HEK293T (cell line): ENCODE measurements around the gene TRERF1.

Experiments
- CTCF ChIA-PET: fragments of 350-600 bp; formaldehyde crosslinking; extraction: SDS; loops from one replicate; lab custom pipeline; 2021; ENCODE audit warnings: antibody characterized with exemption, inconsistent platforms; lab: Yijun Ruan, JAX
- POLR2A ChIA-PET: fragments of 350-600 bp; formaldehyde crosslinking; extraction: SDS; loops from one replicate; lab custom pipeline; 2020; ENCODE audit warnings: antibody characterized with exemption, inconsistent platforms; lab: Yijun Ruan, JAX
- DNase-seq: peaks from one replicate; pipeline ENCODE4 v3.0.0; 2012; ENCODE audit warnings: mixed read lengths; ENCODE audit errors: extremely low spot score
- ARNT ChIP-seq: fragments of 450-650 bp; IDR thresholded peaks from 2 replicates; pipeline ENCODE4 v1.6.1; 2017; ENCODE audit warnings: mild to moderate bottlenecking
- BHLHE40 ChIP-seq: fragments of 450-650 bp; IDR thresholded peaks from 2 replicates; pipeline ENCODE4 v1.6.1; 2016; ENCODE audit warnings: mild to moderate bottlenecking, moderate library complexity, borderline replicate concordance
- CTBP1 ChIP-seq: fragments of 450-650 bp; IDR thresholded peaks from 2 replicates; pipeline ENCODE4 v1.6.1; 2016; ENCODE audit warnings: borderline replicate concordance
- ELF4 ChIP-seq: fragments of 450-650 bp; IDR thresholded peaks from 2 replicates; pipeline ENCODE4 v1.6.1; 2017; ENCODE audit warnings: antibody characterized with exemption
- FOXA1 ChIP-seq: fragments of 450-650 bp; IDR thresholded peaks from 2 replicates; pipeline ENCODE4 v1.6.1; 2016; ENCODE audit warnings: mild to moderate bottlenecking
- FOXK2 ChIP-seq: fragments of 450-650 bp; IDR thresholded peaks from 2 replicates; pipeline ENCODE4 v1.6.1; 2016; ENCODE audit warnings: mild to moderate bottlenecking
- FOXM1 ChIP-seq: fragments of 450-650 bp; IDR thresholded peaks from 2 replicates; pipeline ENCODE4 v1.6.1; 2017; ENCODE audit warnings: mild to moderate bottlenecking, borderline replicate concordance
- HDGF ChIP-seq: fragments of 450-650 bp; IDR thresholded peaks from 2 replicates; pipeline ENCODE4 v1.6.1; 2017; ENCODE audit warnings: antibody characterized with exemption, borderline replicate concordance
- L3MBTL2 ChIP-seq: fragments of 450-650 bp; conservative IDR thresholded peaks from 2 replicates; pipeline ENCODE4 v1.6.1; 2016; ENCODE audit warnings: mild to moderate bottlenecking
- LEF1 ChIP-seq: fragments of 450-650 bp; IDR thresholded peaks from 2 replicates; pipeline ENCODE4 v1.6.1; 2017; ENCODE audit warnings: mild to moderate bottlenecking, borderline replicate concordance
- NFRKB ChIP-seq: fragments of 450-650 bp; IDR thresholded peaks from 2 replicates; pipeline ENCODE4 v1.6.1; 2016; ENCODE audit warnings: mild to moderate bottlenecking, moderate library complexity
- SP1 ChIP-seq: fragments of 450-650 bp; IDR thresholded peaks from 2 replicates; pipeline ENCODE4 v1.6.1; 2017
- SUZ12 ChIP-seq: fragments of 450-650 bp; IDR thresholded peaks from 2 replicates; pipeline ENCODE4 v1.6.1; 2016; ENCODE audit warnings: mild to moderate bottlenecking
- TARDBP ChIP-seq: fragments of 450-650 bp; IDR thresholded peaks from 2 replicates; pipeline ENCODE4 v1.6.1; 2016
- ZNF384 ChIP-seq: fragments of 450-650 bp; IDR thresholded peaks from 2 replicates; pipeline ENCODE4 v1.6.1; 2016
- TF ChIP-seq, protein P1 (sequence below): fragments of 450-650 bp; IDR thresholded peaks from 2 replicates; pipeline ENCODE4 v1.6.1; 2016

Gene TRERF1

DNA sequence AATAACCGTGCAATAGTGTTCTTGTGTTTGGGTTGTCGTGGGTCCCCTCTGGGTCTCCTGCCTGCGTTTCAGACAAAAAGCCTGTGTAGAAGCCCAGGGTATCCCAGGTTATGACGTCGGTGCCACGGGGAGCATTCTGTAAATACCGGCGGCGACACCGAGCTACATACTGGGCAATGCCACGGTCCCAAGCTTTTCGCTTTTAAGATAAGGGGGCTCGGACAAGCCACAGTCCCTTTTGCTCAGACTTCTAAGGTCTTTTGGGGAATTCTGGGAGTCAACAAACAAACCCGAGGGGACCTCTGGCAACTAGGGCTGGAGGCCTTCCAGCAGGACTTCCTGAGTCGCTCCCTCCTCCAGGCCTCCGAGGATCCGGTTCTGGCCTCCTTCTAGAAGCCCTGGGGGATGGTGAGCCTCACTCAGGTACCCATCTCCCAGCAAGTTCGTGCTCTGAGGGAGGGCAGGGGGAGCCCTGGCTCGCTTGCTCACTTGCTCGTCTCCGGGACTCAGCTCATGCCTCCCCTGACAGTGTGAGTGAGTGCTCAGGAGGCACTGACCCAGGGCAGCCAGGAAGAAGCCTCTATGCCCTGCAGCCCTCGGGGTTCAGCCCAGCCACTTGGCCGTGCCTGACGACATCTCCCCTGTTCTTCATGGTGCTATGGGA is 171.6 kb downstream of the TRERF1 start:
- POLR2A ChIA-PET: interaction anchor here (0.9 to 1.0 kb wide), 2 partner anchors 172 to 285 kb away, joined by 3 read pairs; partner anchors contain the start of gene TRERF1
- no peak for TF ChIP-seq L3MBTL2
- CTCF ChIA-PET: interaction anchor here (0.6 to 1.3 kb wide), 2 partner anchors 9 to 267 kb away, joined by 3 to 4 read pairs; no protein-coding TSS in a partner anchor
- DNase-seq: no peak

DNA sequence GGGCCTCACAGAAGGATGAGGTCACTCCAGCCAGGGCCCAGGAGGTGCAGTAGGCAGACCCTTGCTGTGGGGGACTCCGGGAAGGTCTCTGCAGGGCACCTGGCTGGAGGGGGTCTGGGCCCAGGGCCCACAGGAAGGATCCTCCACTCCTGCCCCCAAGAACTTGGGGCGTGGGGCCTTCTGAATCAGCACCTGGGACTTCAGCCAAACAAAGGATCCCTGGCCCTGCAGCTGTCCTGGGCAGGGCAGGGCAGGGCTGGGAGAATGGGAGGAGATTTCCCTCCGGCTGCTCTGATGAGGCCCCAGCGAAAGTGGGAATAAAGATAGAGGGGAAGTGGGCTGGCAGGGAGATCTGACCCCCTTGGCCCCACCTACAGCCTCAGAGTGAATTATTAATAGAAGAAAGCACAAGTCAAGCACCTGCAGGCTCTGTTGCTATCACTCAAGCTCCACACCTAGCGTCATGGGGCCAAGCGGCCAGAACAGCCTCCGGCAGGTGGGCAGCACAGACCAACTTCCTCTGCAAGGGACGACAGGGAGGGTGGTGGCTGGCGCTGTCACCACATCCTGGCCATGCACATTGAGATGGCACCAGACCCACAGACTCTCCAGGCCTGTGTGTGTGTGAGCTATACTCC is 172.5 kb downstream of the TRERF1 start:
- TF ChIP-seq NFRKB: no peak
- TF ChIP-seq BHLHE40: no peak
- TF ChIP-seq HDGF: no peak
- TF ChIP-seq ARNT: no peak
- DNase-seq: no peak
- ChIA-PET POLR2A (interaction anchor here (0.9 to 1.0 kb wide), 2 partner anchors 173 to 286 kb away, joined by 3 read pairs; partner anchors contain the start of gene TRERF1), CTCF (interaction anchor here (0.6 kb wide), 1 partner anchor 8 kb away, joined by 3 read pairs; no protein-coding TSS in a partner anchor)

DNA sequence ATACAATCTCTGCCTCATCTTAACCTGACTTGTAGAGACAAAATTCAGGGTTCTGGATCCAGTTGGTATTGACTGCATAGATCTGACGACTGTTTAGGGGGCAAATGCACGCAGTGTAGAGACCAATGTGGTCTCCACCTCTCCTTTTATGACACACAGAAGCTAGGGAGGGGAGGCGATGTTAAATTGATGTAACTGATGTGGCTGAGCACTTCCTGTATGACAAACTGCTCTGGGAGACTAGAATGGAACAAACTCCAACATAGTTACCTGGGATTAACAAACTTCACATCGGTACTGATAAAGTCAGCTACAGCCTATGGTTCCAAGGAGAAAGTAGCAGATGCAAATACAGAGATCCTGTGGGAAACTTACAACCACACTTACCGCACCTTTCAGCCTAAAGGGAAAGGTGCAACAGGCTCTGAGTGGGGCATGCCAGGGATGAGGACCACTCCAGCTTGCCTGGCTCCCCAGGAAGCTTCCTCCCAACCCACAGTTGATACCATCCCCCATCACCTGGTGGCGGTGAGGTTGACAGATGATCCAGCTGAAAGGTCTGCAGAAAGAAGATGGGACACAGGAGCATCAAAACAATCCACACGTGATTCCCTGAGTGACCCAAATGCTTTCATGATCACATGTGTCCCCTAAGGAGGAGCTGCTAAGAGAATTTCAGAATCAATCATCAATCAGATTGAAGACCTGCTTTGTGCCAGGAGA is 173.4 kb downstream of the TRERF1 start:
- CTCF ChIA-PET: no interaction called here
- DNase-seq: no peak
- TF ChIP-seq FOXM1 (no peak), SUZ12 (no peak), SP1 (no peak), HDGF (no peak), FOXK2 (no peak), ZNF384 (no peak), CTBP1 (no peak), LEF1 (no peak), BHLHE40 (no peak), TARDBP (no peak), L3MBTL2 (no peak)
- POLR2A ChIA-PET: no interaction called here

DNA sequence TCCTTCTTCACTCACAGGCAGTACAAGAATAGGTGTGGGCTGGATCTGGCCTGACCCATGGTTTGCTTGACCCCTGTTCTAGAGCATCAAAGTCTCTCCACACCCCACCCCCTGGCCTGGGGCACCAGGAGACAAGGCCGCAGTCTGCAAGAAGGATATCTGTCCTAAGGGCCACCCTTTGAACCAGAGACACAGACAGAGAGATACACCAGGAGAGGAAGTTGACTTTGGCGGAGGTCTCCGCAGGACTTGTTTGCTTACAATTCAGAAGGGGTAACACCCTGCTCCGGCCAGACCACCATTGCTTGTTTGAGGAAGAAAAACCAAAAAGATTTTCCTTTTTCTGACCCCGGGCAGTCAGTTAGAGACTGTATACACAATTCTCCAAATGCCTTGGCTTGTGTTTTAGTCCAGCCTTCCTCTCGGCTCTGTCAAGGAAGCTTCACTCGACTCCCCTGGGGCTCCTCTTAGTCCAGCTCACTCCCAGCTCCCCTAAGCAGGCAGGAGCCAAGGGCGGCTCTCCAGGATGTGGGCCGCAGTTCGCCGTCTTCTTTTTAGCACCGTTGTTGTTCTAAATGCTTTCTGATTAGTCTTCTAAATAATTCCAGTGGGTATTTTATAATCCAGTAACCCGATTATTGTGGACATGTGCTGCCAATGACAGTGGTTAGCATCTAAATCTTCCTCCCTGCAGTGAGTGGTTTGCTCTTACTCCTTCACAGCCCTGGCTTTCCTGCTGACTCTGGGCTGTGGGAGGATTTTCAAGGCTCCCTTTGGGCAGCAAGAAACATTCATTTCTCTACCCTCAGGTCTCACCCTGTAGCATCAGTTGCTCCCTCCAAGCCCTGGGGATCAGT is 175.5 kb downstream of the TRERF1 start:
- no peak for DNase-seq
- ChIA-PET POLR2A (no interaction called here), CTCF (no interaction called here)
- TF ChIP-seq FOXK2 (no peak), LEF1 (no peak), ARNT (no peak), SP1 (no peak), TARDBP (no peak), ZNF384 (no peak), SUZ12 (no peak), HDGF (no peak)

DNA sequence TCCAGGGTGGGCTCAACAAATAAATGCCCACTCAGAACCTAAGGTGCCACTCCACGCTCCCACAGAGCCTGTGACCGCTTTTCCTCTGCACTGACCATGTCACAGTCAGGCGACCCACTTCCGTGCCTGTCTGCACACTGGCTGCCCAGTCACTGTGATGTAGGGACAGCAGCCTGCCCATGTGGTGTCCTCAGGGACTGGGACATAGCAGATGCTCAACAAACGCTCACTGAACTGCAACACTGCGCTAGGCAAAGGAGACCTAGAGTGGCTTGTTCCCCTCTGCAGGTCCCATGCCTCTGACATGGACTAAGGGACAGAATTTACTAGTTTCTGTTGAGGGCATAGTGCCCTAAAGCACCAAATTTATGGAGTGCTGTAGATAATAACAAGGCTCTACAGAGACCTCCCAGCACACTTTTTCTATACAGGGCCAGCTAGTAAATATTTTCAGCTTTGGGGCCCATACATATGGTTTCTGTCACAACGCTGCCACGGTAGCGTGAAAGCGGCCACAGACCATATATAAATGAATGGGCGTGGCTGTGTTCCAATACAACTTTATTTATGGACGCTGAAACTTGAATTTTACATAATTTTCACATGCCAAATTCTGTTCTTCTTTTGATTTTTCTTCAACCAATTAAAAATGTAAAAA is 176.2 kb downstream of the TRERF1 start:
- POLR2A ChIA-PET: no interaction called here
- CTCF ChIA-PET: no interaction called here

DNA sequence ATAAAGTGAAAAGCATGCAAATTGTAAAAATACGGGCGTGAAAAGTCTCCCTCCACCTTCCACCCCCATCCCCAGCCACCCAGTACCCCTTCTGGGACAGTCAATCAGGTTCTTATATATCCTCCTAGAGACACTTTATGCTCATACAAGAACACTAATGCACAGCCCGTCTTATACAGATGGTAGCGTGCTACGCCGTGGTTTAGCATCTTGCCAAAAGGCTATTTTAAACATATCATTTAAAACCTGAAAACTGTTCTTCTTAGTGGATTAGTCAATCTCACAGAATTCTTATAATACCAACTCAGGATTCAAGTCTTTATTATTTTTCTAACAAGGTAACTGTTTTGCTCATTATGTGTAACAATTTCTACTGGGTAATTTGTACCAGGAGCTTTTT is 176.8 kb downstream of the TRERF1 start:
- POLR2A ChIA-PET: no interaction called here

More for the DNA sequence above, 176.2 kb downstream of the TRERF1 start:
- no peak for DNase-seq
- TF ChIP-seq CTBP1 (no peak), FOXK2 (no peak), SP1 (no peak), FOXA1 (no peak), ZNF384 (no peak), L3MBTL2 (no peak), ELF4 (no peak), TARDBP (no peak), BHLHE40 (no peak), FOXM1 (no peak), LEF1 (no peak), NFRKB (no peak), SUZ12 (no peak), HDGF (no peak), ARNT (no peak)
- TF ChIP-seq, protein P1, sequence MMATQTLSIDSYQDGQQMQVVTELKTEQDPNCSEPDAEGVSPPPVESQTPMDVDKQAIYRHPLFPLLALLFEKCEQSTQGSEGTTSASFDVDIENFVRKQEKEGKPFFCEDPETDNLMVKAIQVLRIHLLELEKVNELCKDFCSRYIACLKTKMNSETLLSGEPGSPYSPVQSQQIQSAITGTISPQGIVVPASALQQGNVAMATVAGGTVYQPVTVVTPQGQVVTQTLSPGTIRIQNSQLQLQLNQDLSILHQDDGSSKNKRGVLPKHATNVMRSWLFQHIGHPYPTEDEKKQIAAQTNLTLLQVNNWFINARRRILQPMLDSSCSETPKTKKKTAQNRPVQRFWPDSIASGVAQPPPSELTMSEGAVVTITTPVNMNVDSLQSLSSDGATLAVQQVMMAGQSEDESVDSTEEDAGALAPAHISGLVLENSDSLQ: no peak

More for the DNA sequence above, 176.8 kb downstream of the TRERF1 start:
- TF ChIP-seq LEF1: no peak
- CTCF ChIA-PET: no interaction called here
- no peak for DNase-seq
